Activated effector memory CD4-positive, alpha-beta T cell treated with anti-CD3 and anti-CD28 coated beads, Interleukin-2, amount 50 U/mL, for 16 hours (primary cell): Measurements from ENCODE around the gene FKBP11.

ENCODE experiments used
- DNase-seq: peaks from one replicate; pipeline ENCODE4 v3.0.0-alpha.2; 2020

Gene FKBP11

GRCh38 chr12:48925304-48926011 lies at the start of gene FKBP11:
Gene FKBP11 (minus strand): TSS chr12:48925492. CDS start chr12:48925428, 64 bp downstream.
- DNase-seq, result peak; percentile 90

GRCh38 chr12:48973941-48974673 lies 48.8 kb upstream of the FKBP11 start:
- peak; percentile 75 for DNase-seq

DNA sequence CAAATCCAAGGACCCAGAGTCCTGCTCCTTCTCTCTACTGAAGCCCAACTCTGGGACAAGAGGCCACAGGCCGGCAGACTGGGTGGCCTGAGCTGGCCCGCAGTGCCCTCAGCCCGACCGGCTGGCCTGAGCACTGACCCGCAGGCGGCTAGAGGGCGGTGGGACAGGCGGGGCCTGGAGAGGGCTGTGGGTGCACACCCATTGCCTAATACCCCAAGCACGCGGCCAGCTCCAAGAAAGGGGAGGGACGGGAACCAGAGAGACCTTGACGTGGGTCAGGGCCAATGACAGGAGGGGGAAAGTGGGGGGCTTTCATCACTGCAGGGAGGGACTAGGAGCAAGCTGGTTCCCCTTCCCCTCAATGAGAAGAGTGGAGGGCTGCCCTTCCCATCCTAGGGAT lies 48.2 kb upstream of the FKBP11 start:
- DNase-seq, result no peak

- DNase-seq, result no peak
These were observed 47.7 kb upstream of the FKBP11 start for GRCh38 chr12:48972952-48973483.

DNA sequence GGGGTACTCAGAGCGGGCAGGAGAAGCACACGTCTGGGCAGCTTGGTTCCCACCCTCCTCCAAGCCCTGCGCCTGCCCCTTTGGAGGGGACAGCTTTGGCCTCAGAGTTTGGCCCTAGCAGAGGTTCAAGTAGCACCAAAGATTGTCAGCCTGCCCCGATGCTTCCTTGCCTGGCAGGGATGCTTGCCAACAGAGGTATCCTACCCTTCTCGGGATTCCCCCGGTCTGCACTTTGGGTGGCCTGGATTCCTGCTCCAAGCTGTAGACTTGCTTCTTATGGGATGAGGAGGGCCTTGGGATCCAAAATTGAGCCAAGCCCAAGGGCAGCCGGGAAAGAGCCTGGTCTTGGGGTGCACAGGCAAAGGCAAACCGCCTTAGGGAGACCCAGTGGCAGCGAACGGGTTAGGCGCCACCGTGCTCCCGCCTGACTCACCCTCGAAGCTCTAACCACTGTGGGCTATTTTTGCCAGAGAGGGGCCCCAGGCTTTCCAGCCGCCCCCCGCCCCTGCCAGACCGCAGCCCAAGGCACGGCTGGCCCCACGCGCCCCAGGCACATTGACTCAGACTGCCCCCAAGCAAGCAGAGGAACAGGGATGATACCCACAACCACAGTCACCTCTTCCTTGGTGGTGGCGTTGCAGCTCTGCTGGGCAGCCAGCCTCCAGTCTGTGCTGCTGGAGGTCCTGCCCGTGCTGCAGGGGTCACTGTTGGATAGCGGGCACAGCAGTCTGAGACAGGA lies 47.1 kb upstream of the FKBP11 start:
- peak; percentile 74 for DNase-seq

DNA sequence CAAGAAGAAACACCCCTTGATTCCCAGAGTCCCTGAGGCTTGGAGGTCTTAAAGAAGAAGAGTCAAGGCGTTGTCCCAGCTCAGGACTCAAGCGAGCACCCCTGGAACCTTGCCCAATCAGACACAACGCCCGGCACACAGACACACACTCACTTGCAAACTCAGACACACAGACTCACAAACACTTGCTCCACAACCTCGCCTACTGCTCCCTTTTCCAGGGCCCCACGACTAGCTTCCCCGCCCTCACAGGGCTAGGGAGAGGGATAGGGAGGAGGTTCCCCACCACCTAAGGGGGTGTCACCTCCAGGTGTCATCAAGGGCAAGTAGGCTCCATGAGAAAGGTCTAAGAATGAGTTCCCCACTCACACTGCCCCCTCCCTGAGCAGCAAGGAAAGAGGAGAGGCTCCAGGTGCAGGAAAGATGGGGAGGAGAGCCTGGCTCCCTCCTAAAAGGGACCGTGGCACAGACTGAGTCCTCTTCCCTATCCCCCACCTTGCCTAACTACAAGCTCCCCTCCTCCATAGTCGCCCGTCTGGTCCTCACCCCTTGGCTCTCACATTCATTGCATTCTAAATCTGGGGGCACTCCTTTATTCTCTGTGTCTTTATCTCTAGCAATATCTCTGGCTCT lies 45.5 kb upstream of the FKBP11 start:
- DNase-seq, result no peak

DNA sequence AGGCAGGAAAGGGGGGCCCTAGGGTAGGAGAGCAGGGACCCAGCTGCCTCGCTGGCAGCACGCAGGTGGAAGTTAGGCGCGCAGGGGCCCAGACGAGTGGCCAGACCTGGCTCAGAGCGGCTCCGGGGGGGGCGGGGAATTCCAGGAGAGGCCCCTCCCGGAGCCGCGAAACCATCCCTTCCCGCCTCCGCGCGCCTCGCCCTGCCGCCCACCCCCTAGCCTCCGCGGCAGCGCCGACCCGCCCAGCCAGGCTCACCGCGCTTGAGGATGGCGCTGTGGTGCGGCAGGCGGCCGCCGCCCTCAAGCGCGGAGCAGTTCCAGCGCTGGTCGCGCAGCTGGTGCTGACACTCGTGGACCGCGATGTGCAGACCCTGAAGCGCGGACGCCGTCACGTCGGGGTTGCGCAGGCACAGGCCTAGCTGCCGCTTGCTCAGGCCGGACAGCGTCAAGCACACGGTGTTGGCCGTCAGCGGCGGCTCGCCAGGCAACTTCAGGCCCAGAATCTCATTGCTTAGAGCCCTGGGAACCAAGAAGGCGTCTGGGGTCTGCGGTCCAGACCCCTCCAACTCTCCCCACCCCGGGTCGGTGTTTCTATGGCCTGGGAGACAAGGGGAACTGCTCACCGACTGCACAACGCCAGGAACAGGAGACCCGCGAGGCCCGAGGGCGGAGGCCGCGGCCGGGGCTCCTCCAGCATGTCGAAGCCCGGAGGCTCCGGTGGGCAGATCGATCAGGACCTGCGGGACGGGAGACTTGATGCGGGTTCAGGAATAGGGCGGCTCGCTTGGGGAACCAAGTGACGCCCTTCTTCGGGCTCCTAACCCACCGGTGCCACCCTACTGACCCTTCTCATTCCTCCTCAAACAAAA lies 44.8 kb upstream of the FKBP11 start:
- DNase-seq, result peak; percentile 79

- no peak for DNase-seq
These were observed 44.0 kb upstream of the FKBP11 start for GRCh38 chr12:48969160-48969771.

GRCh38 chr12:48968467-48968866 lies 43.2 kb upstream of the FKBP11 start:
- DNase-seq, result no peak

DNA sequence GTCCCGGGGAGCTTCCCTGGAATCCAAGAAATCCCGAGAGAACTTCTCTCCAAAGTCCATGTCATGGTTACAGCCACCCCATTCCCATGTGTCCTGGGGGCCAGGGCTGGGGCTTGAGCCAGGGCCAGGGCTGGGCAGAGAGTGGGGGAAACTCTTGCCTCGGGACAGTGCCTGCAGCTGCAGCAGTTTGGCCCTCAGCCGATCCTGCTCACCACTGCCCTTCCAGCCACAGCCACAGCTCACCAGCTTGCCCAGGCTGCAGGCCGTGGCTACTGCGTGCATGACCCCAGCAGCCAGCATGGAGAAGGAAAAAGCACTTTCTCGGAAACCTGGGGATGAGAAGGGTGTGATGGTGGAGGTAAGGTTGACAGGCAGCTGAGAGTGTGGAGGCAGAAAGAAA lies 42.7 kb upstream of the FKBP11 start:
- no peak for DNase-seq

- DNase-seq, result no peak
These were observed 41.0 kb upstream of the FKBP11 start for GRCh38 chr12:48966177-48966895.

GRCh38 chr12:48965298-48965838 lies 40.1 kb upstream of the FKBP11 start:
- DNase-seq, result no peak

- no peak for DNase-seq
These were observed 36.5 kb upstream of the FKBP11 start for GRCh38 chr12:48961801-48962200.

DNA sequence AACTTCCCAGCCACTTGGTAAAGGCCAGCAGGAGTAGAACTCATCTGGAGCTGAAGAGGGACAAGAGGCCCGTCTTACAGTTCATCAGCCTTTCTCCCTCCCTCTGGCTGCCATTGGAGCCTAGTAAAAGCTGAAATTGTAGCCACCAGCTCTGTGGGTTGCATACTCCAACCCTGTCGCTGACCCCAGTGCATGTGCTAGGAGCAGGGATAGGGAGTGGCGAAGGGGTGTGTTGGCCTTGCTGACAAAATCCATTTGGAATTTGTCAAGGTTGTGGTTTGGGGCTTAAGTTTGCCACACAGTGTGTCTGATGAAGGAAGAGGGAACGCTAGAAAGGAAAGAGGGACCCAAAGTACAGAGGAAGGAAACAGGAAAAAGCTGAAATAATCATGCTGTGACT lies 36.0 kb upstream of the FKBP11 start:
- DNase-seq, result no peak

DNA sequence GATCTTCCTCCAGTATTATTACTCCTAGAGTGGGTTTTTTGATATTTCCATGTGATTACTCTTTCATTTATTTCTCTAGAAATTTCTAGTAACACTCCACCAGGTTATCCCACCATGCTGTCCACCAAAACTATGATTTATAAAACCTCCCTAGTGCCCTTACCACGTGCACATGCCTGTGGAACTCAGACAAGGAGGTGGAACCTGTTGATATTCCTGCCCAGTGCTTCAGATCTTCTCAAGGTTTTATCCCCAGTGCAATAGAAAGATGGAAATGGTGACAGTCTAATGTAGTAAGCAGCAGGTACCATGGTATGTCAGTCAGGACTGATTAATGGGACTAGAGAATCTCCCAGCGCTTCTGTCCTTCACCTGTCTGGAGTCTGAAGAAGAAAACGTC lies 35.5 kb upstream of the FKBP11 start:
- no peak for DNase-seq

DNA sequence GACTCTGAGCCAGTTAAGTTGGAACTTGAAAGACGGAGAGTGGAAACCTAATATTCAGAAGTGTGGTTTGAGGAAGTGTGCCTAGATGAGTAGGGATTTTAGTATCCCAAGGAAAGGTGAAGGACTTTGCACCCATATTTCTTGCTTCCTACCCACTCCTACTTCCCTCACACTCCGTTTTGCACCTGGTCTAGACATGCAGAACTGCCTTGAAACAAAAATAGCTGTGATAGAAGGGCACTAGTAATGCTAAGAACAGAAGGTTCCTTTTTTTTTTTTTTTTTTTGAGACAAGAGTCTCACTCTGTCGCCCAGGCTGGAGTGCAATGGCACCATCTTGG lies 32.7 kb upstream of the FKBP11 start:
- DNase-seq, result no peak

GRCh38 chr12:48957141-48958048 lies 32.1 kb upstream of the FKBP11 start, which contains the start of gene ARF3:
Gene ARF3 (minus strand): TSS chr12:48957487. CDS start chr12:48941095, 16,392 bp downstream.
- DNase-seq, result peak; percentile 96

DNA sequence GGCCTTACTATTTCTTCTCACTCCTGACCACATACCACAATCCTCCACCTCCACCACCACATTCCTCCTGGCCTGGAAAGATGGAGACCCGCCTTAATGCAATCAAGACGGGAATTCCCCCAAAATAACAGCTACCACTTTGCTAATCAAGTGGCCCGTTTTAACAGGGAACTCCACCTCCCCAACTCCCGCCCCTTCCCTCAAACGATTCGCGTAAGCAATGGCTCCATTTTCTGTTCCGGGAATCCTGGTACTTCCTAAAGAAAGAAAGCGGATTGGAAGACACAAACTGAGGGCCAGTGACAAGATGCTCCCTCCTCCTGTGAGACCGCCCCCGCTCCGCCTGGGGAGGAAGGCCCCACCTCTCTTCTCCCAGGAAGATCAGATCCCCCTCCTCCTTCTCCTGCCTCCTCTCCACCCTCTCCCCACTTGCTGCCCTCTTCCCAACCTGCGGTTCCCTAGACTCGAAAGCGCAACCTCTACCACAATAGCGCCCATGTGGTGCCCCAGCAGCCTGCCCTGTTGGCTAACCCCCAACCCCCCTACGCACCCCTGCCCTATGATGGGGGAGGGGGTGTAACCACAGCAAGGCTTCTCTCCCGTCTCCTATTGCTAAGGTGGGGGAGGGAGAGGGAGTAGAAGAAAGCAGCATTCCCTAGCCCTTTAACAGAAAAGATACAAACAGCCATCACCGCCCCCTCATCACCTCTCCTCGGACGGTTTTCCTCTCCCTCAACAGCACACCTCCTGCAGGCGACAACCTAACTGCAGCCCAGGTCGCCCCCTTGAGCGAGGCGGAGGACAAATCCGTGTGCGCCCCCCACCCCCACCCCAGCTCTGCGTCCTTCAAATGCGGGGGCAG lies 31.2 kb upstream of the FKBP11 start:
- peak; percentile 71 for DNase-seq
